ENCODE data around the gene RPS14. TPM values are rescaled to one million over a fixed set of nuclear protein-coding genes. Genes with fewer than 3 reads are reported as not detected.

The RPS14 gene
- 1,000 to 10,000 TPM; 2,464 to 2,979 (median 2,566) TPM for total RNA-seq

DNA sequence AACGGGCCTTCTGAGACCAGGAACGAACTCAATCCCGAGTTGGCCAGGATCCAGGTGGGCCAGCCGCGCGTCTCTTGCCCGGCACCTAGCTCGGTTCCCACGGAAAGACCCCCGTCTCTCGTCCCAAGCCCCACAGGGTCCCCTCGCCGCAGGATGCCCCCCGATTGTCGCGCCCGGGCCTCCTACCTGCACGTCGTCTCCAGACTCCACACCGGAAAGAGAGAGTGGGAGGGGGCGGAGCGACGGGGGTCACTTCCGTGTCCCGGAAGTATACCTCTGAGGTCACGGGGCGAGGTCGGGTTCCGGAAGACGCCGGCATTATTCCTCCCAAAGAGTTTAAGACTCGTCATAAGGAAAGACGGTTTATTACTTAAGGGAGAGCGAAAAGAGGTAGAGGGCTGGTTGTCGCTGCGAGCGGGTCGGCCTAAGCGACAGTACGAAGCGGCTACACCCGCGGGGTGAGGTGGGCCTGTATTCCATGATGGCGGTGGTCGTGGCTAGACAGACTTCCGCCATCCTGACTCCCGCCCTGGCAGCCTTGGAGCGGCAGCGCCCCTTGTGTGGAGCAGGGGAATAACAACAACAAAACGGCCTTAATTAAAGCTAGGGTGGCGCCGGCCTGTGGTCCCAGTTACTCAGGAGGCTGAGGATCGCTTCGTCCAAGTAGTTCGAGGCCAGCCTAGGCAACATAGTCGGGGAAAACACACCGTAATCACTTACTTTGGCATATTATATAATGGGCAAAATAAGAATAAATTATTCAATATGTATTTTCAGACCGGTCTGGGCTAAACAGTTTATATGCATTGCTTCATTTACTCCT, at the start of gene RPS14:
RPS14 (minus strand) TSS at position 223 of the 823 bp plus-strand sequence. CDS start 2,006 bp downstream, outside the sequence.
- TF ChIP-seq, protein P1, sequence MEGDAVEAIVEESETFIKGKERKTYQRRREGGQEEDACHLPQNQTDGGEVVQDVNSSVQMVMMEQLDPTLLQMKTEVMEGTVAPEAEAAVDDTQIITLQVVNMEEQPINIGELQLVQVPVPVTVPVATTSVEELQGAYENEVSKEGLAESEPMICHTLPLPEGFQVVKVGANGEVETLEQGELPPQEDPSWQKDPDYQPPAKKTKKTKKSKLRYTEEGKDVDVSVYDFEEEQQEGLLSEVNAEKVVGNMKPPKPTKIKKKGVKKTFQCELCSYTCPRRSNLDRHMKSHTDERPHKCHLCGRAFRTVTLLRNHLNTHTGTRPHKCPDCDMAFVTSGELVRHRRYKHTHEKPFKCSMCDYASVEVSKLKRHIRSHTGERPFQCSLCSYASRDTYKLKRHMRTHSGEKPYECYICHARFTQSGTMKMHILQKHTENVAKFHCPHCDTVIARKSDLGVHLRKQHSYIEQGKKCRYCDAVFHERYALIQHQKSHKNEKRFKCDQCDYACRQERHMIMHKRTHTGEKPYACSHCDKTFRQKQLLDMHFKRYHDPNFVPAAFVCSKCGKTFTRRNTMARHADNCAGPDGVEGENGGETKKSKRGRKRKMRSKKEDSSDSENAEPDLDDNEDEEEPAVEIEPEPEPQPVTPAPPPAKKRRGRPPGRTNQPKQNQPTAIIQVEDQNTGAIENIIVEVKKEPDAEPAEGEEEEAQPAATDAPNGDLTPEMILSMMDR (IDR thresholded peaks at IDR 0.05; ENCODE audit: low read depth), result no peak

DNA sequence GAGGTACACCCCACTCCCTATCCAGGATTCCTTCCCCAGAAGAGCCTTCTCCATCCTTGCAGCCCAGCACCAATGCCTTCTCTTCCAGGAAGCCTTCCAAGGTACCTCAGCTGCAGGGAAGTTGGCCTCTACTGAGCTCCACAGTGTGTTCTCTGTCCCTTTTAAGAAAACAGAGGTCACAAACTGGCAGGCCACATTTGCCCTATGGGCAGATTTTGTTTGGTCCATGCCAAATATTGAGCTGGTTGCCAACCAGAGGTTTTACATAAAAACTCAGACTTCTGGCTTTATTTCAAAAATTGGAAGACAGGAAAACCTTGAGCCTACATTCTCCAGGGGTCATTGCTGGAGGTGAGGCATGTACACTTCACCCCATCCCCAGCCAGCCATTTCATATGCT, 49.4 kb upstream of the RPS14 start:
- TF ChIP-seq, protein P1 (IDR thresholded peaks at IDR 0.05; ENCODE audit: low read depth), result no peak

DNA sequence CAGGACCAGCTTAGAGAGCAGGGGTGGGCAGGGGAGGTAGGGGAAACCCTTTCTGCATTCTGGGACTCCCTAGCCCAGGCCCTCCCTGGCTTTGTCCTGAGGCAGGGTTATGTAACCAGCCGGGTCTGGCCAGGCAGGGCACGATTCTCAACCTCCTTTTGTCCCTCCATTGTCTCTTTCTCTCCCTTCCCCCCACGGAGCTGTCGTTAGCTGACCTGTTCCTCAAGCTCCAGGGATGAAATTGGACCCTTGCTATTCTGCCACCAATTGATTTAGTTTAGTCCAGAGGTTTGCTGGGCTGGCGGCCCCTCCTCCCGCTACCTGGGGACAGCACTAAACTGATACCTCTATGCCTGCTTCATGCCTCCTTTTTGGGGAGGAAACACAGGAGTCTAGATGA, 49.0 kb upstream of the RPS14 start:
- TF ChIP-seq, protein P1 (IDR thresholded peaks at IDR 0.05; ENCODE audit: low read depth), result no peak

DNA sequence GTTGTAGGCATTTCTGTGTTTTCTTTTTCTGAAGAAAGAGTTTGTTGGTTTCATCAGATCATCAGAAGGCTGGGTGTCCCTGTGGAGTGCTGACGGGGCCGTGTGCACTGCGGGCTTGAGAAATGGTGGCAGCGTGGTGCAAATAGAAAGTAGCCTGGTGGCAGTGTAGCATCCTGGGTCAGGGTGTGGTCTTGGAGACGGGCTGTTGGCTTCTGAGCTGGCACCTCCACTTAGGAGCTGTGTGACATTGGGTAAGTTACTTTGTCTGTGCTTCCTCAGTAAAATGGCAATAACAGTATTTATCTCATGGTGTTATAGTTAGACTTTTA, 48.4 kb upstream of the RPS14 start:
- TF ChIP-seq, protein P1 (IDR thresholded peaks at IDR 0.05; ENCODE audit: low read depth), result no peak

DNA sequence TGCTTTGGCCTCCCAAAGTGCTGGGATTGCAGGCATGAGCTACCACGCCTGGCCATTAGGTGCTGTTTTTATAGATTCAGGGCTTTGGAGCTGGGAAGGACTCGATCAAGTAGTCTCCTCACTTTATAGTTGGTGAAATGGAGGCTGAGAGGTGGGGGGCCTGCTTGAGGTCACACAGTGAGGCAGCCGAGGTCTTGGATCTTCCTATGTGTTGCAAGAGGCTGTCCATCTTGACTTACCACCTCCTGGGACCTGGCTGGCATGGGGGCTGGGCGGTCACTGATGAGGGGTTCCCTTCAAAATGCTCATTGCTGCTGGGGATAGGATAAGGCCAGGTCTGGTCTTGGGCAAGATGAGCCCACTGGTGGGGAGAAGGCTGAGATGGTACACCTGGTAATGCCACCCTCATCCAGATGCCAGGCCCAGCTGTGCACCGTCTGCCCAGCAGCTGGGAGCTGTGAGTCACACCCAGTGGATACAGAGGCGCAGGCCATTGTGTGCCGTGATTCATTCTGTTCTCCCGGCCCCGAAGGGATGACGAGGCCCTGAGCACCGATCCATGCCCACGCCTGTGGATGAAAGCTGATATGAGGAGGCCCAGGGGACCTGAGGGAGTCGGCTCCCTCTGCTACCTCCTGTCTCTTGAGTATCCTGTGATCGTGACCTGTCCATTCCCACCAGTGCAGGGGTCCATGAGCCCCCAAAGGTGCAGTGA, 47.9 kb upstream of the RPS14 start:
- TF ChIP-seq, protein P1 (IDR thresholded peaks at IDR 0.05; ENCODE audit: low read depth), result no peak

DNA sequence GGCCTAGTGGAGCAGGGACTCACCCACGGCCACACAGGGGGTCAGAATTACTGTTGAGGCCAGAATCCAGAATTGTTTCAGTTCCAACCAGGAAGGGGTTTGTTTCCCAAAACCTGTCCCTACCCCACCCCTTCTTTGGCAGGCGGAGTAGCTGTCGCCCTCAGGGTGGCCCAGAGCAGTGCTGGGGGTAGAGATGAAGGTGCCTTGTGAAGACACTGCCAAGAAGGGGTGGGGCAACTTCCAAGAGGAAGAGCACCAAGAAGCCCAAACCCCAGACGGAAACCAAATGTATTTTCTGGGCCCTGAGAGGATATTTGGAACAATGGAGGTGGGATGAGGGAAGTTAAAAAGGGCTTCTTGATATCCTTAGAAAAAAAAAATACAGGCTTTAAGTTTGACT, 47.0 kb upstream of the RPS14 start:
- TF ChIP-seq, protein P1 (IDR thresholded peaks at IDR 0.05; ENCODE audit: low read depth), result no peak

DNA sequence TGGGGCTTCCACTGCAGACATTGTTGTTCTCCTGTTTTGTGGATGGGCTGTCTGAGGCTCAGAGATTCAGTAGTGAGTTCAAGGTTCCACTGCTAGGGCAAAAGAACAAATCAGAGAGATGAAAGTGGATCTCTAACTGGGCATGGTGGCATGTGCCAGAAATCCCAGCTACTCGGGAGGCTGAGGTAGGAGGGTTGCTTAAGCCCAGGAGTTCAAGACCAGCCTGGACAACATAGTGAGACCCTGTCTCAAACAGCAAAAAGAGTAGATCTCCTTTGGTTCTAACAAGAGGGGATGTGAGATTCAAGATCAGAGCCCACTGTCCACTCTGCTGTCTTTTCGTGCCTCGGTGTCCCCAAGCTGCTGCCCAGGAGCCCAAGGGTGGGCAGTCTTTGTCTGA, 46.6 kb upstream of the RPS14 start:
- TF ChIP-seq, protein P1 (IDR thresholded peaks at IDR 0.05; ENCODE audit: low read depth), result no peak
